Neuronal stem cell (in vitro differentiated cells): ENCODE measurements around the gene KCNA2.

Source experiments
- DNase-seq: peaks from one replicate; pipeline ENCODE4 v3.0.0-alpha.2; 2013; ENCODE audit warnings: low spot score
- H2AFZ ChIP-seq: one replicate; pipeline ENCODE4 v1.6.1; 2013; ENCODE audit warnings: mild to moderate bottlenecking, low read length, inconsistent platforms
- H2AK5ac ChIP-seq: 2 replicates; pipeline ENCODE4 v1.6.1; 2013; ENCODE audit warnings: low read depth, mild to moderate bottlenecking, inconsistent platforms, low read length, moderate library complexity, mixed read lengths
- H2BK120ac ChIP-seq: 2 replicates; pipeline ENCODE4 v1.6.1; 2013; ENCODE audit warnings: low read depth, mild to moderate bottlenecking, inconsistent platforms, low read length, moderate library complexity, mixed read lengths
- H2BK12ac ChIP-seq: one replicate; pipeline ENCODE4 v1.6.1; 2013; ENCODE audit warnings: low read length, inconsistent platforms
- H2BK15ac ChIP-seq: 2 replicates; pipeline ENCODE4 v1.6.1; 2013; ENCODE audit warnings: mild to moderate bottlenecking, low read length, inconsistent platforms, mixed read lengths
- H2BK5ac ChIP-seq: one replicate; pipeline ENCODE4 v1.6.1; 2013; ENCODE audit warnings: inconsistent platforms, mild to moderate bottlenecking, low read length, moderate library complexity
- H3K14ac ChIP-seq: one replicate; pipeline ENCODE4 v1.6.1; 2013; ENCODE audit warnings: low read length, inconsistent platforms
- H3K18ac ChIP-seq: 2 replicates; pipeline ENCODE4 v1.6.1; 2013; ENCODE audit warnings: low read length, inconsistent platforms
- H3K23ac ChIP-seq: 2 replicates; pipeline ENCODE4 v1.6.1; 2013; ENCODE audit warnings: low read depth, mild to moderate bottlenecking, mixed read lengths, low read length, inconsistent platforms; ENCODE audit not compliant: poor library complexity
- H3K27ac ChIP-seq: replicated peaks from 3 replicates; pipeline ENCODE4 v1.5.1; 2013; ENCODE audit warnings: low read length, inconsistent platforms
- H3K27me3 ChIP-seq, 3 experiments: 2 replicates each; pipeline ENCODE4 v1.6.1; 2013; ENCODE audit warnings: low read length in 3 of 3, mild to moderate bottlenecking in 2 of 3, inconsistent platforms in 1 of 3, low read depth in 1 of 3, mixed read lengths in 1 of 3, moderate library complexity in 1 of 3; ENCODE audit not compliant: control insufficient read depth in 3 of 3, insufficient read depth in 3 of 3
- H3K36me3 ChIP-seq, 2 donors: replicated peaks in 1 of 2; 2 replicates each; pipeline ENCODE4 v1.6.1; 2013; ENCODE audit warnings: low read length in 2 of 2; ENCODE audit not compliant: control insufficient read depth in 2 of 2, insufficient read depth in 2 of 2
- H3K4ac ChIP-seq: 2 replicates; pipeline ENCODE4 v1.6.1; 2013; ENCODE audit warnings: inconsistent platforms, mild to moderate bottlenecking, low read length, moderate library complexity
- H3K4me1 ChIP-seq, 2 donors: 1 replicate in 1 of 2; 2 replicates in 1 of 2; pipeline ENCODE4 v1.6.1; 2013; ENCODE audit warnings: low read length in 2 of 2, low read depth in 1 of 2; ENCODE audit not compliant: control insufficient read depth in 2 of 2, insufficient read depth in 1 of 2
- H3K4me2 ChIP-seq: one replicate; pipeline ENCODE4 v1.6.1; 2013; ENCODE audit warnings: mild to moderate bottlenecking, low read length, inconsistent platforms; ENCODE audit not compliant: insufficient read depth, poor library complexity, severe bottlenecking
- H3K4me3 ChIP-seq, 2 donors: 2 replicates each; pipeline ENCODE4 v1.5.1; 2013; ENCODE audit warnings: low read length in 2 of 2, mild to moderate bottlenecking in 2 of 2, inconsistent platforms in 1 of 2, moderate library complexity in 1 of 2
- H3K79me1 ChIP-seq: one replicate; pipeline ENCODE4 v1.6.1; 2013; ENCODE audit warnings: low read depth, mild to moderate bottlenecking, inconsistent platforms, low read length, moderate library complexity
- H3K9ac ChIP-seq: one replicate; pipeline ENCODE4 v1.6.1; 2013; ENCODE audit warnings: mild to moderate bottlenecking, low read depth, low read length, inconsistent platforms; ENCODE audit not compliant: poor library complexity
- H3K9me3 ChIP-seq, 2 donors: replicated peaks in 1 of 2; 2 replicates each; pipeline versions ENCODE3 to v1.6.1; 2013; ENCODE audit warnings: low read length in 2 of 2, mild to moderate bottlenecking in 2 of 2, inconsistent platforms in 1 of 2, low read depth in 1 of 2, mixed read lengths in 1 of 2, moderate library complexity in 1 of 2; ENCODE audit not compliant: control insufficient read depth in 2 of 2, insufficient read depth in 1 of 2
- H4K8ac ChIP-seq: one replicate; pipeline ENCODE4 v1.6.1; 2013; ENCODE audit warnings: low read depth, mild to moderate bottlenecking, inconsistent platforms, low read length, moderate library complexity
- H4K91ac ChIP-seq: one replicate; pipeline ENCODE4 v1.6.1; 2013; ENCODE audit warnings: low read length, low read depth, mild to moderate bottlenecking, inconsistent platforms; ENCODE audit not compliant: poor library complexity
- WGBS, 2 donors: extraction: QIAGEN DNeasy Blood & Tissue Kit; methylation state at CpG; one replicate each; pipeline ENCODE4 v1.1.7; 2013; ENCODE audit warnings: missing lambda C conversion rate in 2 of 2, mixed read lengths in 1 of 2; ENCODE audit not compliant: insufficient read length in 2 of 2, insufficient replicate concordance in 1 of 2; ENCODE audit errors: extremely low coverage in 2 of 2; 5-methylcytosine and 5-hydroxymethylcytosine counted together

Gene KCNA2

GRCh38 chr1:110605446-110605845 is 712 bp downstream of the KCNA2 start:
- DNase-seq: no peak
- H2BK15ac ChIP-seq: no peak overlapping the region
- H3K9me3 ChIP-seq: no peaks in the 10 kb centered on the region
- no peaks in the 10 kb centered on the region for H3K79me1 ChIP-seq
- H4K8ac ChIP-seq: no peak overlapping the region
- no peak overlapping the region for H3K4me2 ChIP-seq
- no peak overlapping the region for H4K91ac ChIP-seq
- no peak overlapping the region for H2BK12ac ChIP-seq
- no peak overlapping the region for H3K4ac ChIP-seq
- H3K27me3 ChIP-seq: peaks cover 15 to 65% (median 54%) of the 10 kb centered on the region in 3 experiments
- H3K4me3 ChIP-seq: peak overlapping the region in 1 of 2 donors; percentile 38
- peak overlapping the region; percentile 26 for H3K9ac ChIP-seq
- H2AFZ ChIP-seq: peak overlapping the region; percentile 96
- H2BK120ac ChIP-seq: peak overlapping the region; percentile 32
- H2AK5ac ChIP-seq: peak overlapping the region; percentile 35
- WGBS, 2 donors: no CpG with 5 or more reads among the region's 6 CpGs
- no peak overlapping the region for H3K27ac ChIP-seq
- no peak overlapping the region for H3K14ac ChIP-seq
- peak overlapping the region; percentile 15 for H2BK5ac ChIP-seq
- no peak overlapping the region for H3K23ac ChIP-seq
- no peaks in the 10 kb centered on the region for H3K36me3 ChIP-seq
- peaks cover 8 to 14% of the 10 kb centered on the region in 2 donors for H3K4me1 ChIP-seq
- H3K18ac ChIP-seq: peak overlapping the region; percentile 27

GRCh38 chr1:110604586-110605148 is 1.5 kb downstream of the KCNA2 start:
- H3K27ac ChIP-seq: no peak overlapping the region
- no peak overlapping the region for H2AFZ ChIP-seq
- peaks cover 8 to 14% of the 10 kb centered on the region in 2 donors for H3K4me1 ChIP-seq
- no peak overlapping the region for H3K23ac ChIP-seq
- H2BK5ac ChIP-seq: no peak overlapping the region
- no peaks in the 10 kb centered on the region for H3K9me3 ChIP-seq
- no peak overlapping the region for H3K4ac ChIP-seq
- no peak overlapping the region for H3K9ac ChIP-seq
- no peak overlapping the region for H2BK15ac ChIP-seq
- no peak overlapping the region for H2BK120ac ChIP-seq
- H4K91ac ChIP-seq: no peak overlapping the region
- H3K4me3 ChIP-seq: no peak overlapping the region
- WGBS, 2 donors: no CpG with 5 or more reads among the region's 9 CpGs
- H2AK5ac ChIP-seq: no peak overlapping the region
- H3K18ac ChIP-seq: no peak overlapping the region
- no peaks in the 10 kb centered on the region for H3K36me3 ChIP-seq
- H3K79me1 ChIP-seq: no peaks in the 10 kb centered on the region
- no peak overlapping the region for H4K8ac ChIP-seq
- no peak for DNase-seq
- H2BK12ac ChIP-seq: no peak overlapping the region
- no peak overlapping the region for H3K14ac ChIP-seq
- H3K27me3 ChIP-seq: peaks cover 15 to 61% (median 48%) of the 10 kb centered on the region in 3 experiments
- H3K4me2 ChIP-seq: no peak overlapping the region

DNA sequence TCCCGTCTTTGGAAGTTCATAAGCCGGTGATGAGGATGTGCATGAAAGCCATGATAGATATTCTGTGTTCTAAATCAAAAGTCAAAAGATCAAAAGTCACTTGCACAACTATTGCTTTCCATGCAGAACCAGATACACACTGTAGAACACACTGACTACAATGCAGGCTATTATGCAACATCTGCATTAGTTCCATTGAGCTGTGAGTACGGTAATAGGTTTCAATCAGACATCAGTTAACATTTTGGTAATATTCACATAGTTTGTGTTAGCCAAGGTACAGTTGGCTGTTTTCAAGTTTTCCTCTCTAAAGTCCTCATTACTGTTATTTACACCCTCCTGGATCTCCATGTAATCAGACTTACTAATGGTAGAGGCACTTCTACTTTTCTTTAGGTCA is 3.1 kb downstream of the KCNA2 start:
- Histone ChIP-seq H3K27ac (no peak overlapping the region), H3K36me3 (no peaks in the 10 kb centered on the region), H4K8ac (no peak overlapping the region), H2BK5ac (no peak overlapping the region), H3K23ac (no peak overlapping the region), H3K79me1 (no peaks in the 10 kb centered on the region), H3K9me3 (no peaks in the 10 kb centered on the region), H3K18ac (no peak overlapping the region), H2BK12ac (no peak overlapping the region), H2BK120ac (no peak overlapping the region), H3K4me1 (peaks cover 8 to 14% of the 10 kb centered on the region in 2 donors), H3K27me3 (peaks cover 9 to 48% (median 32%) of the 10 kb centered on the region in 3 experiments), H2BK15ac (no peak overlapping the region), H3K14ac (no peak overlapping the region), H3K9ac (no peak overlapping the region), H3K4ac (no peak overlapping the region), H2AFZ (no peak overlapping the region), H4K91ac (no peak overlapping the region), H3K4me3 (no peak overlapping the region), H3K4me2 (no peak overlapping the region), H2AK5ac (no peak overlapping the region)
- WGBS, 2 donors: no CpG with 5 or more reads among the region's 3 CpGs
- DNase-seq: no peak

- no peak overlapping the region for H4K8ac ChIP-seq
These were observed 3.7 kb downstream of the KCNA2 start for GRCh38 chr1:110602466-110602865.

More at GRCh38 chr1:110602466-110602865, 3.7 kb downstream of the KCNA2 start:
- H3K79me1 ChIP-seq: no peaks in the 10 kb centered on the region
- H3K4me1 ChIP-seq: peaks cover 6 to 14% of the 10 kb centered on the region in 2 donors
- no peaks in the 10 kb centered on the region for H3K36me3 ChIP-seq
- no peak overlapping the region for H3K18ac ChIP-seq
- H3K23ac ChIP-seq: no peak overlapping the region
- H3K4me3 ChIP-seq: no peak overlapping the region
- H3K4me2 ChIP-seq: no peak overlapping the region
- H3K27ac ChIP-seq: no peak overlapping the region
- H4K91ac ChIP-seq: no peak overlapping the region
- no peak overlapping the region for H3K4ac ChIP-seq
- H2BK12ac ChIP-seq: no peak overlapping the region
- no peaks in the 10 kb centered on the region for H3K9me3 ChIP-seq
- no peak overlapping the region for H2BK5ac ChIP-seq
- WGBS, 2 donors: no CpG with 5 or more reads among the region's 4 CpGs
- H2AFZ ChIP-seq: no peak overlapping the region
- H3K14ac ChIP-seq: no peak overlapping the region
- H2BK15ac ChIP-seq: no peak overlapping the region
- H2AK5ac ChIP-seq: no peak overlapping the region
- no peak for DNase-seq
- no peak overlapping the region for H2BK120ac ChIP-seq
- H3K9ac ChIP-seq: no peak overlapping the region
- peaks cover 5 to 43% (median 26%) of the 10 kb centered on the region in 3 experiments for H3K27me3 ChIP-seq
